ENCODE measurements around the gene GPR32. TPM values are rescaled to one million over a fixed set of nuclear protein-coding genes. Genes with fewer than 3 reads are reported as not detected.
"Not testable (repeated sequence)": the region's sequence is repeated elsewhere in the genome, so short reads cannot be mapped to it uniquely, and the experiment has no call there.

The GPR32 gene
- total RNA-seq, 1 experiment from 2014 or later: not detected

DNA sequence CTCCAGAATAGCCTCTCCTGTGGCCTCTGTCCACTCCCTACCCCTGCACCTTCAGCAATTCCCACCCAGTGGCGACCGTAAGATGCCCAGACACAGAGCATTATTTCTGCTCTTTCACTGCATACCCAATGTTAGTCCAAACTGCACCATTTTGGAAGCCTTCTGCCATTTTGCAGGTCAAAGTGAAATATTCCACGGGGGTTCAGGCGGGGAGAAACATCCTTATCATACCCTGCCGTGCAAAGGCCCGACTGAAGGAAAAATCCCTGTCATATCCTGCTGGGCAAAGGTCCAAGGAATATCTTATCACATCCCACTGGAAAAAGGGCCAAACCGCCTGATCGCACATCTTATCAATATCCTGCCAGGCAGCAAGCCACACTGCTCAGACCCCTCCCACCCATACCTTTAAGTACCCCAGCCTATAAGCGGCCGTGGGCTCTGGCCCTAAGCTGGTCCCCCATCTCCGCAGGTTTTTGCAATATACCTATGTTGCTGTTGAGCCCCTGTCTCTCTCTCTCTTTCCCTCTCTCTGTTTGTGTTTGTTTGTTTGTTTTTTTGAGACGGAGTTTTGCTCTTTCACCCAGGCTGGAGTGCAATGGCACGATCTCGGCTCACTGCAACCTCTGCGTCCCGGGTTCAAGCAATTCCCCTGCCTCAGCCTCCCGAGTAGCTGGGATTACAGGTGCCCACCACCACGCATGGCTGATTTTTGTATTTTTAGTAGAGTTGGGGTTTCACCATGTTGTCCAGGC, 28.9 kb upstream of the GPR32 start:
- DNase-seq (ENCODE audit: low read depth, low spot score): no peak
- in situ Hi-C loops (cut with HindIII; ENCODE audit: low pct_unique_long_range_greater_than_20kb, low sequenced_read_pairs): no loop called here

- no peak for DNase-seq (ENCODE audit: low read depth, low spot score)
- in situ Hi-C loops (cut with HindIII; ENCODE audit: low pct_unique_long_range_greater_than_20kb, low sequenced_read_pairs): no loop called here
Measured at GRCh38 chr19:50743537-50743936, 26.7 kb upstream of the GPR32 start.

DNA sequence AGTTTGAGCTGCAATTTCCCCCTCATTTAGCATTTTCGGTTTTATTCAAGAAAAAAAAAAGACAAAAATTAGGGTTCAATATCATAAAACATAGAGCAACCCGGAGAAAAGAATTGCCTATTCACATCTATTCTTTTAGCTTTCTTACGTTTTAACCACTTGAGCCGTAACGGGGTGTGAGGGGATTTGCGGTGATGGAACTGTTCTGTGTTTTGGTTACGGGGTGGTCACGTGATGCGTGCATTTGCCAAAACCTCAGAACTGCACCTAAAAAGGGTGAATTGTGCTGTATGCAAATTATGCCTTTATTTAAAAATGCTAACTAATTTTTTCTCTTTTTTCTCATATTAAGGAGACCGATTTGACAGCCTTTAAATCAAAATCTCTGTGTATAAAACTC, 25.0 kb upstream of the GPR32 start:
- in situ Hi-C loops (cut with HindIII; ENCODE audit: low pct_unique_long_range_greater_than_20kb, low sequenced_read_pairs): no loop called here
- no peak for DNase-seq (ENCODE audit: low read depth, low spot score)

- DNase-seq (ENCODE audit: low read depth, low spot score); in situ Hi-C loops (cut with HindIII; ENCODE audit: low pct_unique_long_range_greater_than_20kb, low sequenced_read_pairs): not testable (repeated sequence)
Measured at GRCh38 chr19:50747141-50747540, 23.1 kb upstream of the GPR32 start.

DNA sequence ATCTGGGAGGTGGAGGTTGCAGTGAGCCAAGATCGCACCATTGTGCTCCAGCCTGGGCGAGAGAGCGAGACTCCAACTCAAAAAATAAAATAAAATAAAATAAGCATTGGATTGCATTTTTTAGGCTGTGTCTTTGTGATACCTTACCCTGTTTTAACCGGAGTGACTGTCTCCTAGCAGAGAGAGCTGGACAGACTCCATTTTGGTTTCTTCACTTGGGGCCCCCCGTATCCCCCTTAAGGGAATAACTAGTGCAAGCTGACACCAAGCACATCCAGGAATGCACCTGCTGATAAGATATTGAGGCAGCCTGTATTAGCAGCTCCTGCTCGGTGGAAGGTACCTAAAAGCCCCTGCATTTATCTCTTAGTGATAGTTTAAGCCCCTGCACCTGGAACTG, 20.8 kb upstream of the GPR32 start:
- no peak for DNase-seq (ENCODE audit: low read depth, low spot score)
- in situ Hi-C loops (cut with HindIII; ENCODE audit: low pct_unique_long_range_greater_than_20kb, low sequenced_read_pairs): no loop called here

- DNase-seq (ENCODE audit: low read depth, low spot score): no peak
- in situ Hi-C loops (cut with HindIII; ENCODE audit: low pct_unique_long_range_greater_than_20kb, low sequenced_read_pairs): no loop called here
Measured at GRCh38 chr19:50750010-50750409, 20.3 kb upstream of the GPR32 start.

DNA sequence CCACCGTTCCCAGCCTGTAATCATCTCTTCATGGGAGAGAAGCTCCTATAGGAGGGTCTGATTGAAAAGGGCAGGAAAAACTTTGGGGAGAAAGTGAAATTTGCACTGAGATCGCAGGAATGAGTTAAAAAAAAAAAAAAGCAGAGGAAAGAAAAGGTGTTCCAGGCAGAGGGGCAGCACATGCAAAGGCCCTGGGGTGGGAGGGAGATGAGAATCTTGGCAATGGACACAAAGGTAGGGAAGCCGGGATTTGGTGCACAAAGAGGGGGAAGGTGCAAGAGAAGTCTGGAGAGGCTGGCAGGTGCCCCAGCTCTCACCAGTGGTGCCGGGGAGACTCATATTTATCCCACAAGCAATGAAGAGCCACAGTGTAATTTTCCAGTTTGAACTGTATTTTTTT, 16.4 kb upstream of the GPR32 start:
- no peak for DNase-seq (ENCODE audit: low read depth, low spot score)
- in situ Hi-C loops (cut with HindIII; ENCODE audit: low pct_unique_long_range_greater_than_20kb, low sequenced_read_pairs): no loop called here

- in situ Hi-C loops (cut with HindIII; ENCODE audit: low pct_unique_long_range_greater_than_20kb, low sequenced_read_pairs); DNase-seq (ENCODE audit: low read depth, low spot score): not testable (repeated sequence)
Measured at GRCh38 chr19:50756244-50756643, 14.0 kb upstream of the GPR32 start.

GRCh38 chr19:50757624-50758023, 12.6 kb upstream of the GPR32 start:
- in situ Hi-C loops (cut with HindIII; ENCODE audit: low pct_unique_long_range_greater_than_20kb, low sequenced_read_pairs); DNase-seq (ENCODE audit: low read depth, low spot score): not testable (repeated sequence)

DNA sequence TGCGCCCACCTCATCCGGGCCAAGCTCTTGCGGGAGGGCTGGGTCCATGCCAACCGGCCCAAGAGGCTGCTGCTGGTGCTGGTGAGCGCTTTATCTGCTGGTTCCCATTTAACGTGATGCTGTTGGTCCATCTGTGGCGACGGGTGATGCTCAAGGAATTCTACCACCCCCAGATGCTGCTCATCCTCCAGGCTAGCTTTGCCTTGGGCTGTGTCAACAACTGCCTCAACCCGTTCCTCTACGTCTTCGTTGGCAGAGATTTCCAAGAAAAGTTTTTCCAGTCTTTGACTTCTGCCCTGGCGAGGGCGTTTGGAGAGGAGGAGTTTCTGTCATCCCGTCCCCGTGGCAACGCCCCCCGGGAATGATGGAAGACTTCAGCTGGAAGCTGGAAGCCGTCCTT, 11.2 kb upstream of the GPR32 start:
- DNase-seq (ENCODE audit: low read depth, low spot score); in situ Hi-C loops (cut with HindIII; ENCODE audit: low pct_unique_long_range_greater_than_20kb, low sequenced_read_pairs): not testable (repeated sequence)

DNA sequence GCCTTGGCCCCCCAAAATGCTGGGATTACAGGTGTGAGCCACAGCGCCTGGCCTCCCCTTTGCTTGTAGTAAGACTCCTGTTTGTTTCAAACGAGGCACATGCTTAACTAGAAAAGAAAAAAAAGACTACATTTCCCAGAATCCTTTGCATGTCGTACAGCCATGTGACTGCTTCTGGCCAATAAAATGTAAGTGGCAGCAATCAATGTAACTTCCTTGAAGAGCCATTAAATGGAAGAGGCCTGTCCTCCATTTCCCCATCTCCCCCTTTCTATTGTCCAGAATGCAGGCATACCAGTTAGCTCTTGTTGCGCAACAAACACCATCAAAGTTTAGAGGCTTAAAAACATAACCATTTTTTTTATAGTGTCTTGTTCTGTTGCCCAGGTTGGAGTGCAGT, 10.4 kb upstream of the GPR32 start:
- in situ Hi-C loops (cut with HindIII; ENCODE audit: low pct_unique_long_range_greater_than_20kb, low sequenced_read_pairs): no loop called here
- peak; percentile 60 for DNase-seq (ENCODE audit: low read depth, low spot score)

DNA sequence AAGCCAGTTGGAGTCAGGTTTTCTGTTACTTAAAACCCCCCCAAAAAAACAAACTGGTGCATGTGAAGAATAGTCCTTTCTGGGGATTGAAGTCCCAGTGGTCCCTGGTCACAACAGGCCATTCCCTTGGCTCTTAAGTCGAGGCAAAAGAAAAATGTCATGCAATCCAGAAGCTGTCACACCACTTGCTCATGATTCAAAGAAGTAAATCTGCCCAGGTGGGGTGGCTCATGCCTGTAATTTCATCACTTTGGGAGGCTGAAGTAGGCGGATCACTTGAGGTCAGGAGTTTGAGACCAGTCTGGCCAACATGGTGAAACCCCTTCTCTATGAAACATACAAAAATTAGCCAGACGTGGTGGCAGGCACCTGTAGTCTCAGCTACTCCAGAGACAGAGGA, 8.8 kb upstream of the GPR32 start:
- in situ Hi-C loops (cut with HindIII; ENCODE audit: low pct_unique_long_range_greater_than_20kb, low sequenced_read_pairs); DNase-seq (ENCODE audit: low read depth, low spot score): not testable (repeated sequence)

- in situ Hi-C loops (cut with HindIII; ENCODE audit: low pct_unique_long_range_greater_than_20kb, low sequenced_read_pairs); DNase-seq (ENCODE audit: low read depth, low spot score): not testable (repeated sequence)
Measured at GRCh38 chr19:50763521-50763920, 6.7 kb upstream of the GPR32 start.

GRCh38 chr19:50764409-50764808, 5.9 kb upstream of the GPR32 start:
- in situ Hi-C loops (cut with HindIII; ENCODE audit: low pct_unique_long_range_greater_than_20kb, low sequenced_read_pairs): no loop called here
- DNase-seq (ENCODE audit: low read depth, low spot score): no peak

- in situ Hi-C loops (cut with HindIII; ENCODE audit: low pct_unique_long_range_greater_than_20kb, low sequenced_read_pairs); DNase-seq (ENCODE audit: low read depth, low spot score): not testable (repeated sequence)
Measured at GRCh38 chr19:50766746-50767145, 3.5 kb upstream of the GPR32 start.

DNA sequence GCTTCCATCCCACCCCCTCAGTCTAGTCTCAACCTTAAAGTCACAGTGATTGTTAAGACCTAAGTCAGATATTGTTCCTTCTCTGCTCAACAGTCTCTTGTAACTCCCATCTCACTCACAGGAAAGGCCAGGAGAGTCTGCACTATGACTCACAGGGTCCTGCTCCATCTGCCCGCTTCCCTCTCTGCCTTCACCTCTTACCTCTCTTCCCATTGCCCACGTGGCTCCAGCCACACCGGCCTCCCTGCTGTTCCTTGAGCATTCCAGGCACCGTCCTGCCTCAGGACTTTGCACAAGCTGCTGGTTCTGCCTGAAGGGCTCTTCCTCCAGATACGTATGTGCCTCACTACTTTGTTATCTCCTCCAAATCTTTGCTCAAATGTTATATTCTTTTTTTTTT, 3.0 kb upstream of the GPR32 start:
- in situ Hi-C loops (cut with HindIII; ENCODE audit: low pct_unique_long_range_greater_than_20kb, low sequenced_read_pairs); DNase-seq (ENCODE audit: low read depth, low spot score): not testable (repeated sequence)

GRCh38 chr19:50768277-50768676, 2.0 kb upstream of the GPR32 start:
- no peak for DNase-seq (ENCODE audit: low read depth, low spot score)

GRCh38 chr19:50770888-50771287, 624 bp downstream of the GPR32 start:
- no peak for DNase-seq (ENCODE audit: low read depth, low spot score)
- in situ Hi-C loops (cut with HindIII; ENCODE audit: low pct_unique_long_range_greater_than_20kb, low sequenced_read_pairs): no loop called here

More at GRCh38 chr19:50768277-50768676, 2.0 kb upstream of the GPR32 start:
- in situ Hi-C loops (cut with HindIII; ENCODE audit: low pct_unique_long_range_greater_than_20kb, low sequenced_read_pairs): no loop called here

GRCh38 chr19:50772476-50772875, 2.2 kb downstream of the GPR32 start:
- in situ Hi-C loops (cut with HindIII; ENCODE audit: low pct_unique_long_range_greater_than_20kb, low sequenced_read_pairs): no loop called here
- peak; percentile 49 for DNase-seq (ENCODE audit: low read depth, low spot score)
